ENCODE data around the gene CHID1.

DNA sequence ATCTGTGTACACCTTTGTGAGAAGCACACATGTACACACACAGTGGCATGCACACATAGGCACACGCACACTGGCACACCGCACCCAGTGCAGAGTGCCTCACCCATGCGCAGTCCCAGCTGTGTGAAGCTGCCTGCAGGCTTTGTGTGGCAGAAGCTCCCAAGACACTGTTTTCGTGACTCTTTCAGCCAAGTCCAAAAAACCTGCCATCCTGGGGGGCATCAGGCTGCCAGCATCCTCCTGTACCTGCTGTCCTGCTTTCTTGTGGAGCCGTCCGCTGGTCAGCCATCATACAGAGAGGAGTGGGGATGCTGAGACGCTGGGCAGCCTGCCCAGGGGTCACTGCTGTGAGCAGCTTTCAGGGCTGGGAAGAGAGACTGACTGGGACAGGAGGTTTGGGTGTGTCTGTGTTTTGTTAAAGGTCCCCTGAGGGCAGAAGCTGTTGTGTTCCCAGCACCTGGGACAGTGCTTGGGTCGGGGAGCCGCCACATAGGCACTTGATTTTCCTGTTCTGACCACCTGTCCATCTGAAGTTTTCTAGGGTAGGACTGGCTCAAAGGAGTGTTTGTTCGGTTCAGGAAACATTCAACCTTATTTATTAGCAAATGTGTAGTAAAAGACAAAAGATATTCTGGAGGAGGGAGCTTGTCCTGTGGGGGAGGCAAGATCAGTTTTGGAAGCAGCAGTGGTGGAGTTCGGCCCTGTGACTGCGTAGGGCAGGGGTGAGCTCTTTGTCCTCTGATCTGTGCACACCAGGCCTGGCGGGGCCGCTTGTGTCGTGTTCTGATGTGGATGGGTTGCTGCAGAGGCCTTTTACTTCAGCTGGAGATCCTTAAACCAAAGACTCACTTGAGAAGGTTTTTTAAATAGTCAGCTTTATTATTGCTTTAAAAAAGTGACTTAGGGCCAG lies 44.8 kb upstream of the CHID1 start:
- TF ChIP-seq EZH2phosphoT487 (IDR thresholded peaks at IDR 0.05; ENCODE audit: insufficient read depth, low read depth) (no peak), EZH2 (IDR thresholded peaks at IDR 0.05; ENCODE audit: insufficient read depth, poor library complexity, severe bottlenecking) (no peak)
